ENCODE data around the gene TARS2.

Gene TARS2

GRCh38 chr1:150557065-150557600 is 69.9 kb downstream of the TARS2 start:
- no peak for DNase-seq
